ENCODE results near the gene KRTAP6-2.

- TF ChIP-seq CTCF (IDR thresholded peaks at IDR 0.05) (no peak), POLR2A (IDR thresholded peaks at IDR 0.05) (no peak)
These were observed 8.4 kb downstream of the KRTAP6-2 start, which contains the start of gene KRTAP22-2 for GRCh38 chr21:30590297-30590696.
